ENCODE results near the gene ARHGAP12.
A peak's percentile ranks its signal among the peaks of the same experiment; 100 is the strongest.

ARHGAP12 gene

DNA sequence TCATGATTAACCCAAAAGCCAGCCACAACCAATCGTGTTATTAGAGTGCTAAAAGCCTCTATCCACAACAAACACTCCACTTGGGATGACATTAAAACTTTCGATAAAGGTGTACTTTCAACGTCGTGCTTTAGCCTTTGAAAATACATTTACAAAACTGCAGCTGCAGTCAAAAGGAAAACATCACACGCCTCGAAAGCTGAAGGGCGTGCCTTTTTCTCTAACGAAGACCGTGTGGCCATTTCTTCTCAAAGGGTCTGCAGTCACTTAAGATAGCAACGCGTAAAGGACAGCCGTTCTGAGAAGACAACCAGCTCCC is 1.1 kb downstream of the ARHGAP12 start:
- TF ChIP-seq, protein P1, sequence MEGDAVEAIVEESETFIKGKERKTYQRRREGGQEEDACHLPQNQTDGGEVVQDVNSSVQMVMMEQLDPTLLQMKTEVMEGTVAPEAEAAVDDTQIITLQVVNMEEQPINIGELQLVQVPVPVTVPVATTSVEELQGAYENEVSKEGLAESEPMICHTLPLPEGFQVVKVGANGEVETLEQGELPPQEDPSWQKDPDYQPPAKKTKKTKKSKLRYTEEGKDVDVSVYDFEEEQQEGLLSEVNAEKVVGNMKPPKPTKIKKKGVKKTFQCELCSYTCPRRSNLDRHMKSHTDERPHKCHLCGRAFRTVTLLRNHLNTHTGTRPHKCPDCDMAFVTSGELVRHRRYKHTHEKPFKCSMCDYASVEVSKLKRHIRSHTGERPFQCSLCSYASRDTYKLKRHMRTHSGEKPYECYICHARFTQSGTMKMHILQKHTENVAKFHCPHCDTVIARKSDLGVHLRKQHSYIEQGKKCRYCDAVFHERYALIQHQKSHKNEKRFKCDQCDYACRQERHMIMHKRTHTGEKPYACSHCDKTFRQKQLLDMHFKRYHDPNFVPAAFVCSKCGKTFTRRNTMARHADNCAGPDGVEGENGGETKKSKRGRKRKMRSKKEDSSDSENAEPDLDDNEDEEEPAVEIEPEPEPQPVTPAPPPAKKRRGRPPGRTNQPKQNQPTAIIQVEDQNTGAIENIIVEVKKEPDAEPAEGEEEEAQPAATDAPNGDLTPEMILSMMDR (IDR thresholded peaks at IDR 0.05; ENCODE audit: borderline replicate concordance, control extremely low read depth, extremely low read depth, insufficient read depth, missing control alignments), result no peak
- DNase-seq (ENCODE audit: low spot score), result no peak
- in situ Hi-C loops (cut with MboI; ENCODE audit: low sequenced_read_pairs, unreplicated experiment), result no loop called here

DNA sequence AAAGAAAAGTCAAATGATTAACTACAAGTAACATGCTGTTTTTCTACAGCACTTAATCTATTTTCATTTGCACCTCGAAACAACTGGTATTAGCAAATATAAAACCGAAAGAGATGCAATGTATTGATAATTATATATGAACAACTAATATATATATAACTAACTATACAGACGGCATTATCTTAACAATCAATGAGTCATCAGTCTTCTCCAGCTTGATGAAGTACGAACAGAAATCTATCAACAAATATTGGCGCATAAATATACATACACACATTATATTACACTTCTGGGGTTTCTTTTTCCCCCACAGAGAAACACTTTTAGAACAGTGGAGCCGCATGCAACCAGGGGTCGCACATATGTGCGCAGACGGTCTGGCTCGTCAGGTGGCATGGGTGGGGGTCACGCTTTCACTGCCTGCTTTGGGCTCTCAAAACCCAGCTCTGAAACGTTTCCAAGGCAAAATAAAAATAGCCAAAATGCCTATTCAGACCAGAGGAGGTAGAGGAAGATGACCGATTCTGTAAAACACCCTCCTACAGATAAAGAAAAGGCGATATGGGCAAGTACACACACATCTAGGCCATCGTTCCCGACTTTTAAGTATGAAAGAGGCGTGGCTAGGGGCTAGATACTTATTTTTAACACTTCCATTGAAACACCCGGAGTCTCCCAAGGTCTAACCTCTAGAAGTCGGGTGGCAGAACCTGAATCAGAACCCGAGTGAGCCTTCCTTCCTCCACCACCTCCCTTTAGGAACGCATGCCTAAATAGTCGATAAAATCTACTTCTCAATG is 1.7 kb downstream of the ARHGAP12 start:
- in situ Hi-C loops (cut with MboI; ENCODE audit: low sequenced_read_pairs, unreplicated experiment), result no loop called here

DNA sequence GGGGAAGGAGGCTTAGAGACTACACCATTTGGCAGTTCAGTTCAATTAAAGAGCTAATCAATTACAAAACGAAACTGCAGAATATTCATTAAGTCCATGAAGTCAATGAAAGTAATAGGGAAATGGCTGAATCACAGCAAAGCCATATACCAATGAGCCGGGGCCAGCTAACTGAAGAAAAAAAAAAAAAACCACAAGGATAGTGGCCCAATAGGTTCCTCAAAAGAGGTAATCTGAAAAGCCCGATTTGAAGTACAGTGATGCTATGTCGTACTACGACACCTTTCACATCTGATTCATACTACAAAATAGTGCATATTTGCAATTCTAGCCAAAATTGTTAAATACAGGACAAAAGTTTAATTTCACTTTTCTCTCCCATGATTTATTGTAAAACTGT is 2.5 kb downstream of the ARHGAP12 start:
- TF ChIP-seq, protein P1 (IDR thresholded peaks at IDR 0.05; ENCODE audit: borderline replicate concordance, control extremely low read depth, extremely low read depth, insufficient read depth, missing control alignments), result no peak
- in situ Hi-C loops (cut with MboI; ENCODE audit: low sequenced_read_pairs, unreplicated experiment), result no loop called here
- DNase-seq (ENCODE audit: low spot score), result no peak

More for the DNA sequence above, 1.7 kb downstream of the ARHGAP12 start:
- DNase-seq (ENCODE audit: low spot score), result no peak
- TF ChIP-seq, protein P1 (IDR thresholded peaks at IDR 0.05; ENCODE audit: borderline replicate concordance, control extremely low read depth, extremely low read depth, insufficient read depth, missing control alignments), result no peak

DNA sequence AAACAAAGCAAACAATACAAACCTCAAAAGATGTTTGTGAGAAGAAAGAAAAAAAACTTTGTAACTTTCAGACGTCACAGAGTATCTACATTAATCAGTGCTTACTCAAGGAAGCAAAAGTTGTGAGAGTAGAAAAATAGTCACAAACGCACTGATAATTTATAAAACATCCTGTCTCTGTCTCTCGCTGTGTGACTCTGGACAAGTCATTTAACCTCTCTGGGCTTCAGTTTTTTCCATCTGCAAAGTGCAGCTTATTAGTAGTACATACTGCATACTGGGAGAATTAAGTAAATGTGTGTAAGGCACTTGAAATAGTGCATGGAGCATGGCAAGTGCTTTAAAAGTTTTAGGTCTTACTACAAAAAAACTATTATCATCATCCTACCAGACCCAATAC is 3.8 kb downstream of the ARHGAP12 start:
- TF ChIP-seq, protein P1 (IDR thresholded peaks at IDR 0.05; ENCODE audit: borderline replicate concordance, control extremely low read depth, extremely low read depth, insufficient read depth, missing control alignments), result no peak

DNA sequence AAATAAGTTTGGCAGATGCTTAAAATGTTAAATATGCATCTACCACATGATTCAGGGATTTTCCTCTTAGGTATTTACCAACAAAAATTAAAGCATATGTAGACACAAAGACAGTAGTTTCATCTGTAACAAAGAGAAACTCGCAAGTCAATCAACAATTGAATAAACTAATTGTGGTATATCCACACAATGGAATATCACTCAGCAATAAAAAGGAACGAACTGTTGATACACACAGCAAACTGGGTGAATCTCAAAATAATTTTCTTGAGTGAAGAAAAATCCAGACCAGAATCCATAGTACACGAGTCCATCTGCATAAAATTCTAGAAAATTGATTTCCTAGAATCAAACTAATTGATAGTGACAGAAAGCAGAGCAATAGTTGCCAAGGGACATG is 5.2 kb downstream of the ARHGAP12 start:
- no peak for DNase-seq (ENCODE audit: low spot score)
- in situ Hi-C loops (cut with MboI; ENCODE audit: low sequenced_read_pairs, unreplicated experiment), result no loop called here
- TF ChIP-seq, protein P1 (IDR thresholded peaks at IDR 0.05; ENCODE audit: borderline replicate concordance, control extremely low read depth, extremely low read depth, insufficient read depth, missing control alignments), result no peak

More for the DNA sequence above, 3.8 kb downstream of the ARHGAP12 start:
- DNase-seq (ENCODE audit: low spot score), result no peak
- in situ Hi-C loops (cut with MboI; ENCODE audit: low sequenced_read_pairs, unreplicated experiment), result no loop called here

DNA sequence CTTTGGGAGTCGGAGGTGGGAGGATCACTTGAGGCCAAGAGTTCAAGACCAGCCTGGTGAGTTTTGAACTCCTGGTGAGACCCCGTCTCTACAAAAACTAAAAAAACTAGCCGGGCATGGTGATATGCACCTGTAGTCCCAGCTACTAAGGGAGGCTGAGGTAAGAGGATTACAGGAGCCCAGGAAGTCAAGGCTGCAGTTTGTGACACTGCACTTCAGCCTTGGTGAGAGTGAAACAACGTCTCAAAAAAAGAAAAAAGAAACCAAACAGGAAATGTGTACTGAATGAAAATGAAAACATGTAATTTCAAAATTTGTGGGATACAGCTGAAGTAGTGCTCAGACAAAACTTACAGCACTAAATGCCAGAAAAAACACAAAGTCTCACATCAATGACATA is 7.6 kb downstream of the ARHGAP12 start:
- TF ChIP-seq, protein P1 (IDR thresholded peaks at IDR 0.05; ENCODE audit: borderline replicate concordance, control extremely low read depth, extremely low read depth, insufficient read depth, missing control alignments), result no peak
- in situ Hi-C loops (cut with MboI; ENCODE audit: low sequenced_read_pairs, unreplicated experiment), result no loop called here
- peak; percentile 10 for DNase-seq (ENCODE audit: low spot score)

All from GM13976 (cell line).